Measurements from ENCODE around the gene NACC1.

NACC1 gene

GRCh38 chr19:13154911-13155471 lies 36.9 kb downstream of the NACC1 start:
- H3K36me3 ChIP-seq (ENCODE audit: insufficient read depth, insufficient read length, low read length): peaks cover 16% of the 10 kb centered on the region
- TF ChIP-seq ZNF274 (IDR thresholded peaks at IDR 0.05; ENCODE audit: low read depth, low read length): no peak
- TF ChIP-seq YY1 (IDR thresholded peaks at IDR 0.05; ENCODE audit: insufficient read depth, insufficient read length): no peak
- TF ChIP-seq SUZ12 (IDR thresholded peaks at IDR 0.05; ENCODE audit: extremely low read depth, insufficient read depth, insufficient read length): no peak
- peak; percentile 64 for DNase-seq (ENCODE audit: low read depth, low spot score)
- H3K9me3 ChIP-seq (ENCODE audit: insufficient read depth, low read length): no peaks in the 10 kb centered on the region
- H3K4me3 ChIP-seq (ENCODE audit: insufficient read length, low read depth): peak overlapping the region; percentile 98
- peak overlapping the region; percentile 100 for H3K9ac ChIP-seq (ENCODE audit: insufficient read length, low read depth)
- H3K27me3 ChIP-seq (ENCODE audit: insufficient read depth, insufficient read length): no peaks in the 10 kb centered on the region
- H3K4me1 ChIP-seq (ENCODE audit: insufficient read depth, insufficient read length): peaks cover 2% of the 10 kb centered on the region

- Histone ChIP-seq H3K4me1 (ENCODE audit: insufficient read depth, insufficient read length) (peaks cover 4% of the 10 kb centered on the region), H3K36me3 (ENCODE audit: insufficient read depth, insufficient read length, low read length) (peaks cover 16% of the 10 kb centered on the region), H3K27me3 (ENCODE audit: insufficient read depth, insufficient read length) (no peaks in the 10 kb centered on the region), H3K4me3 (ENCODE audit: insufficient read length, low read depth) (peak overlapping the region; percentile 98), H3K9me3 (ENCODE audit: insufficient read depth, low read length) (no peaks in the 10 kb centered on the region), H3K9ac (ENCODE audit: insufficient read length, low read depth) (peak overlapping the region; percentile 100)
- peak; percentile 71 for DNase-seq (ENCODE audit: low read depth, low spot score)
- TF ChIP-seq ZNF274 (IDR thresholded peaks at IDR 0.05; ENCODE audit: low read depth, low read length) (no peak), SUZ12 (IDR thresholded peaks at IDR 0.05; ENCODE audit: extremely low read depth, insufficient read depth, insufficient read length) (no peak), YY1 (IDR thresholded peaks at IDR 0.05; ENCODE audit: insufficient read depth, insufficient read length) (no peak)
These were observed 37.7 kb downstream of the NACC1 start for GRCh38 chr19:13155472-13156359.

GRCh38 chr19:13159713-13160112 lies 41.6 kb downstream of the NACC1 start:
- H3K4me3 ChIP-seq (ENCODE audit: insufficient read length, low read depth): no peak overlapping the region
- no peaks in the 10 kb centered on the region for H3K36me3 ChIP-seq (ENCODE audit: insufficient read depth, insufficient read length, low read length)
- peaks cover 7% of the 10 kb centered on the region for H3K4me1 ChIP-seq (ENCODE audit: insufficient read depth, insufficient read length)
- H3K9ac ChIP-seq (ENCODE audit: insufficient read length, low read depth): no peak overlapping the region
- TF ChIP-seq ZNF274 (IDR thresholded peaks at IDR 0.05; ENCODE audit: low read depth, low read length) (no peak), SUZ12 (IDR thresholded peaks at IDR 0.05; ENCODE audit: extremely low read depth, insufficient read depth, insufficient read length) (no peak), YY1 (IDR thresholded peaks at IDR 0.05; ENCODE audit: insufficient read depth, insufficient read length) (no peak)
- no peaks in the 10 kb centered on the region for H3K27me3 ChIP-seq (ENCODE audit: insufficient read depth, insufficient read length)
- no peaks in the 10 kb centered on the region for H3K9me3 ChIP-seq (ENCODE audit: insufficient read depth, low read length)
- DNase-seq (ENCODE audit: low read depth, low spot score): no peak

GRCh38 chr19:13160557-13160956 lies 42.5 kb downstream of the NACC1 start:
- peaks cover 12% of the 10 kb centered on the region for H3K4me1 ChIP-seq (ENCODE audit: insufficient read depth, insufficient read length)
- DNase-seq (ENCODE audit: low read depth, low spot score): no peak
- H3K36me3 ChIP-seq (ENCODE audit: insufficient read depth, insufficient read length, low read length): no peaks in the 10 kb centered on the region

GRCh38 chr19:13162724-13163608 lies 44.9 kb downstream of the NACC1 start:
- Histone ChIP-seq H3K4me1 (ENCODE audit: insufficient read depth, insufficient read length) (peaks cover 17% of the 10 kb centered on the region), H3K36me3 (ENCODE audit: insufficient read depth, insufficient read length, low read length) (no peaks in the 10 kb centered on the region), H3K9me3 (ENCODE audit: insufficient read depth, low read length) (no peaks in the 10 kb centered on the region), H3K27me3 (ENCODE audit: insufficient read depth, insufficient read length) (no peaks in the 10 kb centered on the region), H3K4me3 (ENCODE audit: insufficient read length, low read depth) (peak overlapping the region; percentile 57), H3K9ac (ENCODE audit: insufficient read length, low read depth) (peak overlapping the region; percentile 97)
- DNase-seq (ENCODE audit: low read depth, low spot score): peak; percentile 96
- TF ChIP-seq YY1 (IDR thresholded peaks at IDR 0.05; ENCODE audit: insufficient read depth, insufficient read length) (no peak), ZNF274 (IDR thresholded peaks at IDR 0.05; ENCODE audit: low read depth, low read length) (no peak), SUZ12 (IDR thresholded peaks at IDR 0.05; ENCODE audit: extremely low read depth, insufficient read depth, insufficient read length) (no peak)

More at GRCh38 chr19:13160557-13160956, 42.5 kb downstream of the NACC1 start:
- Histone ChIP-seq H3K9ac (ENCODE audit: insufficient read length, low read depth) (no peak overlapping the region), H3K27me3 (ENCODE audit: insufficient read depth, insufficient read length) (no peaks in the 10 kb centered on the region), H3K4me3 (ENCODE audit: insufficient read length, low read depth) (no peak overlapping the region), H3K9me3 (ENCODE audit: insufficient read depth, low read length) (no peaks in the 10 kb centered on the region)
- no peak for TF ChIP-seq ZNF274 (IDR thresholded peaks at IDR 0.05; ENCODE audit: low read depth, low read length)

GRCh38 chr19:13163609-13164342 lies 45.7 kb downstream of the NACC1 start:
- Histone ChIP-seq H3K27me3 (ENCODE audit: insufficient read depth, insufficient read length) (no peaks in the 10 kb centered on the region), H3K4me1 (ENCODE audit: insufficient read depth, insufficient read length) (peaks cover 17% of the 10 kb centered on the region), H3K9me3 (ENCODE audit: insufficient read depth, low read length) (no peaks in the 10 kb centered on the region), H3K9ac (ENCODE audit: insufficient read length, low read depth) (peak overlapping the region; percentile 97), H3K4me3 (ENCODE audit: insufficient read length, low read depth) (peak overlapping the region; percentile 57), H3K36me3 (ENCODE audit: insufficient read depth, insufficient read length, low read length) (no peaks in the 10 kb centered on the region)
- peak; percentile 92 for DNase-seq (ENCODE audit: low read depth, low spot score)
- TF ChIP-seq YY1 (IDR thresholded peaks at IDR 0.05; ENCODE audit: insufficient read depth, insufficient read length): no peak
- TF ChIP-seq SUZ12 (IDR thresholded peaks at IDR 0.05; ENCODE audit: extremely low read depth, insufficient read depth, insufficient read length): no peak
- TF ChIP-seq ZNF274 (IDR thresholded peaks at IDR 0.05; ENCODE audit: low read depth, low read length): no peak
